NCI-H2107 treated with DMSO at 0.1 percent for 48 hours (cell line): ENCODE results near the gene KANK3.
"Not testable (repeated sequence)": the region's sequence is repeated elsewhere in the genome, so short reads cannot be mapped to it uniquely, and the experiment has no call there.

Experiments
- DNase-seq: peaks from one replicate; lab custom pipeline; 2025; ENCODE audit not compliant: unreplicated experiment; lab: John Stamatoyannopoulos, UW

Gene KANK3

GRCh38 chr19:8371011-8371804, 28.1 kb upstream of the KANK3 start:
- no peak for DNase-seq

GRCh38 chr19:8370176-8371010, 27.3 kb upstream of the KANK3 start:
- DNase-seq: no peak

GRCh38 chr19:8367327-8368001, 24.4 kb upstream of the KANK3 start:
- peak; percentile 38 for DNase-seq

- DNase-seq: no peak
These were observed 23.9 kb upstream of the KANK3 start for GRCh38 chr19:8366961-8367326.

- DNase-seq: no peak
These were observed 23.1 kb upstream of the KANK3 start for GRCh38 chr19:8366121-8366581.

GRCh38 chr19:8363803-8364771, 21.0 kb upstream of the KANK3 start, which contains the start of gene ANGPTL4:
ANGPTL4 (plus strand) TSS chr19:8364155; CDS start chr19:8364322, 167 bp downstream.
- DNase-seq: no peak

- DNase-seq: peak; percentile 68
These were observed 19.1 kb upstream of the KANK3 start for GRCh38 chr19:8361921-8362793.

GRCh38 chr19:8360196-8360595, 17.1 kb upstream of the KANK3 start:
- no peak for DNase-seq

GRCh38 chr19:8358948-8359347, 15.9 kb upstream of the KANK3 start:
- DNase-seq: no peak

GRCh38 chr19:8357007-8357521, 14.0 kb upstream of the KANK3 start:
- DNase-seq: no peak

GRCh38 chr19:8355631-8356402, 12.8 kb upstream of the KANK3 start:
- DNase-seq: no peak

GRCh38 chr19:8352845-8353244, 9.8 kb upstream of the KANK3 start:
- not testable (repeated sequence) for DNase-seq

- DNase-seq: no peak
These were observed 9.2 kb upstream of the KANK3 start for GRCh38 chr19:8352134-8352827.

- DNase-seq: not testable (repeated sequence)
These were observed 6.7 kb upstream of the KANK3 start for GRCh38 chr19:8349629-8350372.

- no peak for DNase-seq
These were observed 402 bp upstream of the KANK3 start for GRCh38 chr19:8343483-8343844.

GRCh38 chr19:8342316-8342683, 762 bp downstream of the KANK3 start:
- no peak for DNase-seq

- not testable (repeated sequence) for DNase-seq
These were observed 1.6 kb downstream of the KANK3 start for GRCh38 chr19:8341504-8341903.
